Fibroblast of peridontal ligament (primary cell): ENCODE data around the gene MRAP2.
"Not testable (repeated sequence)": the region's sequence is repeated elsewhere in the genome, so short reads cannot be mapped to it uniquely, and the experiment has no call there.

Experiments used
- DNase-seq: peaks from one replicate; pipeline ENCODE4 v3.0.0-alpha.2; 2010; ENCODE audit errors: extremely low read depth

Gene MRAP2

GRCh38 chr6:84077645-84078044 is 44.1 kb downstream of the MRAP2 start:
- DNase-seq = no peak

DNA sequence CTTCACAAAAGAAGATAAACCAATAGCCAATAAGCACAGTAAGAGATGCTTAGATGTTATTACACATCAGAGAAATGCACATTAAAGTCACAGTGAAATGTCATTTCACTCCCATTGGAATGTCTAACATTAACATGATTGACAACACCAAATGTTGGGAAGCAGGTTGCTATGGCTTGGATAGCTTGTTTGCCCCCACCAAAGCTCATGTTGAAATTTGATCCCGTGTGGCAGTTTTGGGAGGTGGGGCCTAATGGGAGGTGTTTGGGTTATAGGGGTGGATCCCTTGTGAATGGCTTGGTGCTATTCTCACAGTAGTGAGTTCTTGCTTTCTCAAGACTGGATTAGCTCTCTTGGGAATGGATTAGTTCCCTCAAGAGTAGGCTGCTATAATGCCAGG is 44.8 kb downstream of the MRAP2 start:
- no peak for DNase-seq

DNA sequence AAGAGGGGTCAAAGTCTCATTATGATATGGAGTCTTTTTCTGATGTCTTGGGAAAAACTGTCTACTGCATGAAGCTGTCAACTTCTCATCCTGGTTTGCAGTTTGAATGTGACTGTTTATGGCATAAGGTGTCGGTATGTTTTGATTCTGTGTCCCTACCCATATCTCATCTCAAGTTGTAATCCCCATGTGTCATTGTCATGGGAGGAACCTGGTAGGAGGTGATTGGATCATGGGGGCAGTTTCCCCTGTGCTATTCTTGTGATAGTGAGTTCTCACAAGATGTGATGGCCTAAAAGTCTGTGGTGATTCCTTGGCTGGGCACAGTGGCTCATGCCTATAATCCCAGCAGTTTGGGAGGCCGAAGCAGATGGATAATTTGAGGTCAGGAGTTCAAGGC is 47.6 kb downstream of the MRAP2 start:
- no peak for DNase-seq

DNA sequence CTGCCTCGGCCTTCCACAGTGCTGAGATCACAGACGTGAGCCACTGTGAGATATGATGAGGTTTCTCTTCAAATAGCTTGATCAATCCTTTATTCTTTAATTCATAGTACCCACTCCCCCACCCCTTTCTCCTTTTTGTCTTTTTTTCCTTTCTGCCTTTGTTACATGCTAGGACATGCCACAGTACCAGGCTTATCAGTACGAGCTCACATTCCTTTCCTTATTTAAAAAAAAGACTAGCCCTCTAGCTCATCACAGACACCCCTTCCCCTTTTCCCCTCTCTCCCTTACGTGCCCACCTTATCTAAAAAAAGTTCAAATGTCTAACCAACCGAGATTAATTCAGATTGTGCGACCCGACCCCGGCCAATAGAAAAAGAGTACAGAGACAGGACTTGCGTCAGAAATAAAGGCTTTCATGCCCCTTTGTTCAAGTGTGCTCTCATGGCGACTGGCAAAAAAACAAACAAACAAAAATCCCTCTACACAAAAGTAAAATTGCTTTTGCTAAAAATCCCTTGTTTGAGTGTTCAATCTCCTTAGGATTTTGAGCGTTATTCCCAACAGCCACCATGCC is 49.2 kb downstream of the MRAP2 start:
- DNase-seq = no peak

- DNase-seq = not testable (repeated sequence)
These were observed 51.1 kb downstream of the MRAP2 start for GRCh38 chr6:84084705-84085104.

GRCh38 chr6:84086056-84086455 is 52.5 kb downstream of the MRAP2 start:
- no peak for DNase-seq

DNA sequence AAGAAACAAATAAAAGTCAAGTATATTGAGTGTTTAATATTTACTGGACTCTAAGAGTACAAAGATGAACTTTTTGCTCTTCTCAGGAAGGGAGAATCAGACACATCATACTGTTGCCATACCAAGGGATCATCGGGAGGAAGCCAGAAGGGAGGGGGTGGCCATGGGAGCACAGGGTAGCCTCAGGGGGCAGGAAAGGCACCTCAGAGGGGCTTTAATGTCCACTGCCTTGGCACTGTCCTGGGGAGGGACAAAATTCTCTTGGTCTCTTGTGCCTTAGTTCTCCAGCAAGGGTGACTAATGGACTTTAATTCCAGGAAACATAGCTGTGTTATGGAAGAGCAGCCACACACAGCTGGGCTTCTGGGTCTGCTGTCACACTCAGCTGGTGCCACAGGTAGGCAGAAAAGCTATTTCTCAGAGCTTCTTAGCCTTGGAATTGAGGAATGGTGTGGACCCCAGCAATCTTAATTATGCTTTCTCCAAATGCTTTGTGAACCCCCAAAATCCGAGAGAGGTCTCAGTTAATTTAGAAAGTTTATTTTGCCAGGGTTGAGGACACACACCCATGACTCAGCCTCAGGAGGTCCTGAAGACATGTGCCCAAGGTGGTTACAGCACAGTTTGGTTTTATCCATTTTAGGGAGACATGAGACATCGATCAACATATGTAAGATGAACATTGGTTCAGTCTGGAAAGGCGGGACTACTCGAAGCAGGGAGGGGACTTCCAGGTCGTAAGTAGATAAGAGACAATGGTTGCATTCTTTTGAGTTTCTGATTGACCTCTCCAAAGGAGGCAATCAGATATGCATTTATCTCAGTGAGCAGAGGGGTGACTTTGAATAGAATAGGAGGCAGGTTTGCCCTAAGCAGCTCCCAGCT is 53.2 kb downstream of the MRAP2 start:
- no peak for DNase-seq

GRCh38 chr6:84089081-84089480 is 55.5 kb downstream of the MRAP2 start:
- DNase-seq = no peak

DNA sequence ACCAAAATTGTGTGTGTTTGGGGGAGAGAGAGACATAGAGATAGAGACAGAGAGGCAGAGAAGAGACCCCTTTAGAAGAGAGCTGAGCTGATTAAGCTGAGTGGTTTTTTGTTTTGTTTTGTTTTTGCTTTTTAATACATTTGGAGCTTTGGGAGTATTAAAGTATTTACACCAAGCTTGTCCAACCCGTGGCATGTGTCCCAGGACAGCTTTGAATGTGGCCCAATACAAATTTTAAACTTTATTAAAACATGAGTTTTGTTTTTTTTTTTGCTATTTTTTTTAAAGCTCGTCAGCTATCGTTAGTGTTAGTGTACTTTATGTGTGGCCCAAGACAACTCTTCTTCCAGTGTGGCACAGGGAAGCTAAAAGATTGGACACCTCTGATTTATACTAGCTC is 56.0 kb downstream of the MRAP2 start:
- no peak for DNase-seq

- DNase-seq = peak; percentile 68
These were observed 60.2 kb downstream of the MRAP2 start for GRCh38 chr6:84093441-84094435.

DNA sequence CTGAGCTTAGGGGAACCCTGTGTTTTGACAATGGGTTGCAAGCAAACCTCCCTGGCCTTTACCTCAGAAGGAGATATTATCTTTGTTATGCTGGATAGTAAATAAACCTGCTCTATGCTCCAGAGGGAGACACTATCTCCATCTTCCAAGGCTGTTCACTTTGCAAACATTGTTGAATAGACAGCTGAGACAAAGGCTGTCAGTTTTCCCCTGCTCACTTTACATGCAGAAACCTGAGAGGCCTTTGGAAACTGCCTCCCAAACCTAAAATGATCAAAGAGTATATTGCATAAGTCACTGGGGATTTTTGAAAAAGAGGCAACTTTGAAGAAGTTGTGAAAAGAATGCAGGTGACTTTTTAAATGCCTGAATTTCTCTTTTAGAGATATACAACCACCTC is 61.6 kb downstream of the MRAP2 start:
- DNase-seq = no peak

GRCh38 chr6:84103029-84103428 is 69.5 kb downstream of the MRAP2 start:
- peak; percentile 88 for DNase-seq

DNA sequence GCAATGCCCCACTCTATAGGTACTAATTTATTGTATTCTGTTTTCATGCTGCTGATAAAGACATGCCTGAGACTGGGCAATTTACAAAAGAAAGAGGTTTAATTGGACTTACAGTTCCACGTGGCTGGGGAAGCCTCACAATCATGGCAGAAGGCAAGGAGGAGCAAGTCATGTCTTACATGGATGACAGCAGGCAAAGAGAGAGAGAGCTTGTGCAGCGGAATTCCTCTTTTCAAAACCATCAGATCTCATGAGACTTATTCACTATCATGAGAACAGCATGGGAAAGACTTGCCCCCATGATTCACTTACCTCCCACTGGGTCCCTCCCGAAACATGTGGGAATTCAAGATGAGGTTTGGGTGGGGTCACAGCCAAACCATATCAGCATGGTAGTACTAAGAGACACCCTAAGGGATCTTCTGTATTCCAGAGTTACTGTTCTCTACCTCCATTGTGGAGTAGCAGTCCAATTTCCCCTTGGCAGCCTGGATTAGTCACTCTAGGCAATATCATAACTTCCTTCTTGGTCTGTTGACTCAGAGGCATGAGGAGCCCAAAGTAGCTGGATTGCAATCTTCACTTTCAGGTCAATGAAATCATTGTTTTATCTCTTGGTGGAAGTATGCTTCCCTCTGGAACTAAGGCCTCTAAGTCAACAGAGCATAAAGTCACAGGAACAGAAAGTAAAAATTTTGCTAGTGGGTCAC is 71.8 kb downstream of the MRAP2 start:
- peak; percentile 60 for DNase-seq

- no peak for DNase-seq
These were observed 73.9 kb downstream of the MRAP2 start for GRCh38 chr6:84107495-84107894.

DNA sequence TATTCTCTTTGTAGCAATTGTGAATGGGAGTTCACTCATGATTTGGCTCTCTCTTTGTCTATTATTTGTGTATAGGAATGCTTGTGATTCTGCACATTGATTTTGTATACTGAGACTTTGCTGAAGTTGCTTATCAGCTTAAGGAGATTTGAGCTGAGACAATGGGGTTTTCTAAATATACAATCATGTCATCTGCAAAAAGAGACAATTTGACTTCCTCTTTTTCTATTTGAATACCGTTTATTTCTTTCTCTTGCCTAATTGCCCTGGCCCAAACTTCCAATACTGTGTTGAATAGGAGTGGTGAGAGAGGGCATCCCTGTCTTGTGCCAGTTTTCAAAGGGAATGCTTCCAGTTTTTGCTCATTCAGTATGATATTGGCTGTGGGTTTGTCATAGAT is 77.8 kb downstream of the MRAP2 start:
- DNase-seq = not testable (repeated sequence)

- not testable (repeated sequence) for DNase-seq
These were observed 81.5 kb downstream of the MRAP2 start for GRCh38 chr6:84114933-84115594.

DNA sequence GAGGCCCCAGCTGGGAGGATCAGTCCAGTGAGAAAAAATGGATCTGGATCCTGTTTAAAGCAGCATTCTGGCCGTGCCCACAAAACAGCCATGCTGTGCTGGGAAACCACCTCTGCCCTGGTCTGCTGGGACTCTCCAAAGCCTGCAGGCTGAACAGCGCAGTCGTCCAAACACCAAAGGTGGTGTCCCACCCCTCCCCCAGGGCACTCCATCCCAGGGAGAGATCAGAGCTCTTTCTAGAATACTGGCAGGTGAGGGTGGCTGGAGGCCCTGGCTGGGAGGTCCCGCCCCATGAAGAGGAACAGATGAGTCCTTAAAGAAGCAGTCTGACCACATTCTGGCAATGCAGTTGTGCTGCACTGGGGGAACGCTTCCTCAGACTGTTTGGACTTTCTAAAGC is 84.6 kb downstream of the MRAP2 start:
- DNase-seq = no peak

- peak; percentile 25 for DNase-seq
These were observed 85.7 kb downstream of the MRAP2 start for GRCh38 chr6:84119277-84119676.

DNA sequence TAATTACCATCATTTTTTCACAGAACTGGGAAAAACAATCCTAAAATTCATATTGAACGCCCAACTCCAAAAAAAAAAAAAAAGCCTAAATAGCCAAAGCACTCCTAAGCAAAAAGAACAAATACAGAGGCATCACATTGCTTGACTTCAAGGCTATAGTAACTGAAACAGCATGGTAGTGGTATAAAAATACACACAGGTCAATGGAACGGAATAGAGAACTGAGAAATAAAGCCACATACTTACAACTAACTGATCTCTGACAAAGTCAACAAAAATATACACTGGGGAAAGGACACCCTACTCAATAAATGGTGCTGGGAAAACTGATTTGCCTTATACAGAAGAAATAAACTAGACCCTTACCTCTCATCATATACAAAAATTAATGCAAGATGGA is 89.6 kb downstream of the MRAP2 start:
- no peak for DNase-seq

- DNase-seq = not testable (repeated sequence)
These were observed 96.0 kb downstream of the MRAP2 start for GRCh38 chr6:84129588-84129987.

DNA sequence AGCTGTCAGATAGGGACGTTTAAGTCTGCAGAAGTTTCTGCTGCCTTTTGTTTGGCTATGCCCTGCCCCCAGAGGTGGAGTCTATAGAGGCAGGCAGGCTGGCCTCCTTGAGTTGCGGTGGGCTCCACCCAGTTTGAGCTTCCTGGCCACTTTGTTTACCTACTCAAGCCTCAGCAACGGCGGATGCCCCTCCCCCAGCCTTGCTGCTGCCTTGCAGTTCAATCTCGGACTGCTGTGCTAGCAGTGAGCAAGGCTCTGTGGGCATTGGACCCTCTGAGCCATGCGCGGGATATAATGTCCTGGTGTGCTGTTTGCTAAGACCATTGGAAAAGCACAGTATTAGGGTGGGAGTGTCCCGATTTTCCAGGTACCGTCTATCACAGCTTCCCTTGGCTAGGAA is 99.8 kb downstream of the MRAP2 start:
- not testable (repeated sequence) for DNase-seq
